ENCODE data around the gene LRRC73.

LRRC73 gene

GRCh38 chr6:43465948-43466347 lies 44.2 kb downstream of the LRRC73 start:
- Histone ChIP-seq H3K4me2 (ENCODE audit: insufficient read depth, low read length) (no peak overlapping the region), H3K27me3 (ENCODE audit: insufficient read depth, low read length, poor library complexity) (peaks cover 3% of the 10 kb centered on the region), H3K79me2 (ENCODE audit: insufficient read depth, low read length) (no peaks in the 10 kb centered on the region), H4K20me1 (ENCODE audit: insufficient read depth, low read length) (no peaks in the 10 kb centered on the region), H3K36me3 (ENCODE audit: insufficient read depth, low read length) (no peaks in the 10 kb centered on the region), H3K4me3 (ENCODE audit: low read depth in 1 of 2, low read length in 2 of 2) (no peak overlapping the region), H3K4me1 (ENCODE audit: insufficient read depth, low read length) (no peaks in the 10 kb centered on the region), H2AFZ (ENCODE audit: low read depth, low read length) (no peak overlapping the region), H3K9me3 (ENCODE audit: insufficient read depth, low read length, severe bottlenecking) (no peaks in the 10 kb centered on the region), H3K27ac (ENCODE audit: low read length) (no peak overlapping the region), H3K9ac (ENCODE audit: low read depth, low read length) (no peak overlapping the region)
- no peak for ATAC-seq (ENCODE audit: insufficient read depth, low read depth)
- TF ChIP-seq CTCF (IDR thresholded peaks at IDR 0.05; ENCODE audit: borderline replicate concordance, extremely low read depth, low read length, poor library complexity, severe bottlenecking) (no peak), EZH2 (IDR thresholded peaks at IDR 0.05; ENCODE audit: borderline replicate concordance, low read depth, low read length, severe bottlenecking) (no peak)
- no peak for DNase-seq

GRCh38 chr6:43464337-43464736 lies 45.8 kb downstream of the LRRC73 start:
- no peaks in the 10 kb centered on the region for H3K4me1 ChIP-seq (ENCODE audit: insufficient read depth, low read length)
- no peak for ATAC-seq (ENCODE audit: insufficient read depth, low read depth)
- no peak for DNase-seq
- no peaks in the 10 kb centered on the region for H3K9me3 ChIP-seq (ENCODE audit: insufficient read depth, low read length, severe bottlenecking)
- no peak overlapping the region for H3K9ac ChIP-seq (ENCODE audit: low read depth, low read length)
- H3K4me2 ChIP-seq (ENCODE audit: insufficient read depth, low read length) = no peak overlapping the region
- no peak overlapping the region for H2AFZ ChIP-seq (ENCODE audit: low read depth, low read length)
- H3K36me3 ChIP-seq (ENCODE audit: insufficient read depth, low read length) = no peaks in the 10 kb centered on the region
- H3K27ac ChIP-seq (ENCODE audit: low read length) = no peak overlapping the region
- no peak overlapping the region for H3K4me3 ChIP-seq (ENCODE audit: low read depth in 1 of 2, low read length in 2 of 2)
- H4K20me1 ChIP-seq (ENCODE audit: insufficient read depth, low read length) = no peaks in the 10 kb centered on the region
- H3K79me2 ChIP-seq (ENCODE audit: insufficient read depth, low read length) = no peaks in the 10 kb centered on the region
- H3K27me3 ChIP-seq (ENCODE audit: insufficient read depth, low read length, poor library complexity) = peaks cover 3% of the 10 kb centered on the region
- no peak for TF ChIP-seq CTCF (IDR thresholded peaks at IDR 0.05; ENCODE audit: borderline replicate concordance, extremely low read depth, low read length, poor library complexity, severe bottlenecking)

GRCh38 chr6:43461936-43462335 lies 48.2 kb downstream of the LRRC73 start:
- Histone ChIP-seq H3K9ac (ENCODE audit: low read depth, low read length) (no peak overlapping the region), H4K20me1 (ENCODE audit: insufficient read depth, low read length) (no peaks in the 10 kb centered on the region), H3K27ac (ENCODE audit: low read length) (no peak overlapping the region), H3K36me3 (ENCODE audit: insufficient read depth, low read length) (no peaks in the 10 kb centered on the region), H3K4me1 (ENCODE audit: insufficient read depth, low read length) (no peaks in the 10 kb centered on the region), H3K9me3 (ENCODE audit: insufficient read depth, low read length, severe bottlenecking) (no peaks in the 10 kb centered on the region), H3K79me2 (ENCODE audit: insufficient read depth, low read length) (no peaks in the 10 kb centered on the region), H3K4me2 (ENCODE audit: insufficient read depth, low read length) (no peak overlapping the region), H2AFZ (ENCODE audit: low read depth, low read length) (no peak overlapping the region), H3K4me3 (ENCODE audit: low read depth in 1 of 2, low read length in 2 of 2) (no peak overlapping the region), H3K27me3 (ENCODE audit: insufficient read depth, low read length, poor library complexity) (peaks cover 3% of the 10 kb centered on the region)
- DNase-seq (no peak), ATAC-seq (ENCODE audit: insufficient read depth, low read depth) (no peak)
- TF ChIP-seq EZH2 (IDR thresholded peaks at IDR 0.05; ENCODE audit: borderline replicate concordance, low read depth, low read length, severe bottlenecking) = no peak

GRCh38 chr6:43460032-43460431 lies 50.1 kb downstream of the LRRC73 start:
- Histone ChIP-seq H3K79me2 (ENCODE audit: insufficient read depth, low read length) (no peaks in the 10 kb centered on the region), H3K9me3 (ENCODE audit: insufficient read depth, low read length, severe bottlenecking) (no peaks in the 10 kb centered on the region), H3K9ac (ENCODE audit: low read depth, low read length) (no peak overlapping the region), H3K4me2 (ENCODE audit: insufficient read depth, low read length) (no peak overlapping the region), H3K4me3 (ENCODE audit: low read depth in 1 of 2, low read length in 2 of 2) (no peak overlapping the region), H3K27me3 (ENCODE audit: insufficient read depth, low read length, poor library complexity) (peaks cover 3% of the 10 kb centered on the region), H3K36me3 (ENCODE audit: insufficient read depth, low read length) (no peaks in the 10 kb centered on the region), H3K27ac (ENCODE audit: low read length) (no peak overlapping the region), H3K4me1 (ENCODE audit: insufficient read depth, low read length) (no peaks in the 10 kb centered on the region), H4K20me1 (ENCODE audit: insufficient read depth, low read length) (no peaks in the 10 kb centered on the region), H2AFZ (ENCODE audit: low read depth, low read length) (no peak overlapping the region)
- DNase-seq (no peak), ATAC-seq (ENCODE audit: insufficient read depth, low read depth) (no peak)
- no peak for TF ChIP-seq CTCF (IDR thresholded peaks at IDR 0.05; ENCODE audit: borderline replicate concordance, extremely low read depth, low read length, poor library complexity, severe bottlenecking)
- TF ChIP-seq EZH2 (IDR thresholded peaks at IDR 0.05; ENCODE audit: borderline replicate concordance, low read depth, low read length, severe bottlenecking) = no peak
